Endodermal cell (in vitro differentiated cells): ENCODE data around the gene WDR20. TPM values are rescaled to one million over a fixed set of nuclear protein-coding genes. Genes with fewer than 3 reads are reported as not detected.
"Not testable (repeated sequence)": the region's sequence is repeated elsewhere in the genome, so short reads cannot be mapped to it uniquely, and the experiment has no call there.

ENCODE experiments used
- DNase-seq: peaks from one replicate; pipeline ENCODE4 v3.0.0-alpha.2; 2017
- H3K27ac ChIP-seq: 2 replicates; pipeline ENCODE4 v1.5.1; 2013; ENCODE audit warnings: mild to moderate bottlenecking, low read depth, low read length, moderate library complexity
- H3K27me3 ChIP-seq: 2 replicates; pipeline ENCODE4 v1.6.1; 2013; ENCODE audit warnings: mild to moderate bottlenecking, low read length, moderate library complexity; ENCODE audit not compliant: insufficient read depth, control insufficient read depth, poor library complexity, severe bottlenecking
- H3K36me3 ChIP-seq: 2 replicates; pipeline ENCODE4 v1.7.0; 2013; ENCODE audit warnings: mild to moderate bottlenecking, low read length, moderate library complexity; ENCODE audit not compliant: control insufficient read depth, insufficient read depth
- H3K4me1 ChIP-seq: one replicate; pipeline ENCODE4 v1.7.0; 2013; ENCODE audit warnings: low read length; ENCODE audit not compliant: control insufficient read depth, insufficient read depth
- H3K4me3 ChIP-seq: 2 replicates; pipeline ENCODE4 v1.5.1; 2013; ENCODE audit warnings: mild to moderate bottlenecking, low read length, moderate library complexity
- H3K9ac ChIP-seq: 2 replicates; pipeline ENCODE4 v1.6.1; 2013; ENCODE audit warnings: mild to moderate bottlenecking, low read length, moderate library complexity; ENCODE audit not compliant: poor library complexity, severe bottlenecking; ENCODE audit errors: extremely low read depth
- H3K9me3 ChIP-seq: 2 replicates; pipeline ENCODE4 v1.6.1; 2013; ENCODE audit warnings: mild to moderate bottlenecking, low read length, moderate library complexity; ENCODE audit not compliant: control insufficient read depth
- H3K27ac Mint-ChIP-seq: 2 replicates; pipeline ENCODE4 v1.8.0; 2020; ENCODE audit warnings: mixed read lengths
- H3K27me3 Mint-ChIP-seq: 2 replicates; pipeline ENCODE4 v1.8.0; 2021; ENCODE audit warnings: mild to moderate bottlenecking, mixed read lengths; ENCODE audit not compliant: insufficient read depth
- H3K36me3 Mint-ChIP-seq: 2 replicates; pipeline ENCODE4 v1.8.0; 2020; ENCODE audit warnings: low read depth, mixed read lengths
- H3K4me1 Mint-ChIP-seq: 2 replicates; pipeline ENCODE4 v1.8.0; 2020; ENCODE audit warnings: mixed read lengths
- H3K4me3 Mint-ChIP-seq: 2 replicates; pipeline ENCODE4 v1.8.0; 2020; ENCODE audit warnings: mild to moderate bottlenecking, moderate library complexity, mixed read lengths
- H3K9me3 Mint-ChIP-seq: 2 replicates; pipeline ENCODE4 v1.8.0; 2020; ENCODE audit warnings: mild to moderate bottlenecking, mixed read lengths
- whole genome bisulfite sequencing, 2 experiments: methylation state at CpG; one replicate each; pipeline versions ENCODE4 v1.1.5 to v1.1.7; 2013; ENCODE audit warnings: missing lambda C conversion rate in 2 of 2, mixed read lengths in 1 of 2; ENCODE audit not compliant: insufficient coverage in 1 of 2, insufficient read length in 1 of 2; 5-methylcytosine and 5-hydroxymethylcytosine counted together
- total RNA-seq, 2 donors: library from RNA; stranded (reverse); fragmentation: NEBNext Ultra II Directional in 1 of 2; extraction: Animal tissue kit (Norgen Biotek cat#: 25700) in 1 of 2; gene quantifications; 2 replicates in 1 of 2; 3 replicates in 1 of 2; pipeline ENCODE4 v1.2.1, GENCODE V29; 2021
- TF ChIP-seq, protein P1 (sequence below): fragments of 200-600 bp; sonication (generic); conservative IDR thresholded peaks from 2 replicates; pipeline ENCODE4 v1.5.0; 2021; ENCODE audit warnings: antibody characterized with exemption, mild to moderate bottlenecking

WDR20 gene
- total RNA-seq, 2 donors from 2014 or later, result 33.8 to 37.6 TPM

DNA sequence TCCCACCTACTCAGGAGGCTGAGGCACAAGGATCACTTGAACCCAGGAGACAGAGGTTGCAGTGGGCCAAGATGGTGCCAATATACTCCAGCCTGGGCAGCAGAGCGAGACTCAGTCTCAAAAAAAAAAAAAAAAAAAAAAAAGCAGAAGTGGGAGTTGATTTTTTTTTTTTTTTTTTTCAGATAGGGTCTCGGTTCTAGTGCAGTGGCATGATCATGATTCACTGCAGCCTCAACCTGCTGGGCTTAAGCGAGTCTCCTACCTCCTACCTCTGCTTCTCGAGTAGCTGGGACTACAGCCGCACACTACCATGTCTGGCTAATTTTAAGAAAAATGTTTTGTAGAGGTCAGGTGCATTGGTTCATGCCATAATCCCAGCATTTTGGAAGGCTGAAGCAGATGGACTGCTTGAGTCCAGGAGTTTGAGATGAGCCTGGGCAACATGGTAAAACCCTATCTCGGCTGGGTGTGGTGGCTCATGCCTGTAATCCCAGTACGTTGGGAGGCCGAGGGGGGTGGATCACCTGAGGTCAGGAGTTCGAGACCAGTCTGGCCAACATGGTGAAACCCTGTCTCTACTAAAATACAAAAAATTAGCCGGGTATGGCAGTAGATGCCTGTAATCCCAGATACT is 36.5 kb upstream of the WDR20 start:
- Histone ChIP-seq H3K4me1 (no peaks in the 10 kb centered on the region), H3K9ac (no peak overlapping the region), H3K27me3 (no peaks in the 10 kb centered on the region), H3K27ac (no peak overlapping the region), H3K36me3 (no peaks in the 10 kb centered on the region), H3K9me3 (peaks cover 5% of the 10 kb centered on the region), H3K4me3 (no peak overlapping the region)
- H3K36me3 Mint-ChIP-seq, result no peaks in the 10 kb centered on the region
- peaks cover 2% of the 10 kb centered on the region for H3K27me3 Mint-ChIP-seq
- H3K4me3 Mint-ChIP-seq, result no peak overlapping the region
- TF ChIP-seq, protein P1, sequence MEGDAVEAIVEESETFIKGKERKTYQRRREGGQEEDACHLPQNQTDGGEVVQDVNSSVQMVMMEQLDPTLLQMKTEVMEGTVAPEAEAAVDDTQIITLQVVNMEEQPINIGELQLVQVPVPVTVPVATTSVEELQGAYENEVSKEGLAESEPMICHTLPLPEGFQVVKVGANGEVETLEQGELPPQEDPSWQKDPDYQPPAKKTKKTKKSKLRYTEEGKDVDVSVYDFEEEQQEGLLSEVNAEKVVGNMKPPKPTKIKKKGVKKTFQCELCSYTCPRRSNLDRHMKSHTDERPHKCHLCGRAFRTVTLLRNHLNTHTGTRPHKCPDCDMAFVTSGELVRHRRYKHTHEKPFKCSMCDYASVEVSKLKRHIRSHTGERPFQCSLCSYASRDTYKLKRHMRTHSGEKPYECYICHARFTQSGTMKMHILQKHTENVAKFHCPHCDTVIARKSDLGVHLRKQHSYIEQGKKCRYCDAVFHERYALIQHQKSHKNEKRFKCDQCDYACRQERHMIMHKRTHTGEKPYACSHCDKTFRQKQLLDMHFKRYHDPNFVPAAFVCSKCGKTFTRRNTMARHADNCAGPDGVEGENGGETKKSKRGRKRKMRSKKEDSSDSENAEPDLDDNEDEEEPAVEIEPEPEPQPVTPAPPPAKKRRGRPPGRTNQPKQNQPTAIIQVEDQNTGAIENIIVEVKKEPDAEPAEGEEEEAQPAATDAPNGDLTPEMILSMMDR, result no peak
- no peak for DNase-seq
- H3K9me3 Mint-ChIP-seq, result no peaks in the 10 kb centered on the region
- H3K27ac Mint-ChIP-seq, result no peak overlapping the region
- peaks cover 3% of the 10 kb centered on the region for H3K4me1 Mint-ChIP-seq
- WGBS, 2 experiments, result 90 to 91% methylated on average over 5 to 9 of the region's 10 CpGs

DNA sequence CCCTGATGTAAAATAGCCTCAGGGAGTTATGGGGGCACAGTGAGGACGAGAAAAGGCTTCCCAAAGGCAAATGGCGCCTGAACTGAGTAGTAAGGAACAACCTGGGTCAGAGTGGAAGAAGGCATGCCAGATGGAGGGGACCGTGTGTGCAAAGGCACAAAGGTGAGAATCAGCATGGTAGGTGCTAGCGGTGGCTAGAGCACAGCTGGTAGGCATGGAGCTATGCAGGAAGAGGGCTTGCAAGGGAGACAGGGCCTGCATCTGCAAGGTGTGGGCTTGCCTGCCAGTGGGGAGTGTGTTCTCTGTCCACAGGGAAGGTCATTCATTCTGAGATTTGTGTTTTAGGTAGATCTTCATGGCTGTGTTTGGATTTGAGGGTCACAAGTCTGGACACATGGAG is 34.3 kb upstream of the WDR20 start:
- no peak for DNase-seq
- H3K4me1 Mint-ChIP-seq, result no peaks in the 10 kb centered on the region
- Histone ChIP-seq H3K4me1 (no peaks in the 10 kb centered on the region), H3K4me3 (no peak overlapping the region), H3K27ac (no peak overlapping the region), H3K27me3 (no peaks in the 10 kb centered on the region), H3K36me3 (no peaks in the 10 kb centered on the region), H3K9me3 (peaks cover 26% of the 10 kb centered on the region), H3K9ac (no peak overlapping the region)
- WGBS, 2 experiments, result 89 to 93% methylated on average over 4 of the region's 4 CpGs
- peaks cover 2% of the 10 kb centered on the region for H3K27me3 Mint-ChIP-seq
- H3K36me3 Mint-ChIP-seq, result peaks cover 9% of the 10 kb centered on the region
- TF ChIP-seq, protein P1, result no peak
- H3K4me3 Mint-ChIP-seq, result no peak overlapping the region
- H3K27ac Mint-ChIP-seq, result no peak overlapping the region
- H3K9me3 Mint-ChIP-seq, result peaks cover 18% of the 10 kb centered on the region

DNA sequence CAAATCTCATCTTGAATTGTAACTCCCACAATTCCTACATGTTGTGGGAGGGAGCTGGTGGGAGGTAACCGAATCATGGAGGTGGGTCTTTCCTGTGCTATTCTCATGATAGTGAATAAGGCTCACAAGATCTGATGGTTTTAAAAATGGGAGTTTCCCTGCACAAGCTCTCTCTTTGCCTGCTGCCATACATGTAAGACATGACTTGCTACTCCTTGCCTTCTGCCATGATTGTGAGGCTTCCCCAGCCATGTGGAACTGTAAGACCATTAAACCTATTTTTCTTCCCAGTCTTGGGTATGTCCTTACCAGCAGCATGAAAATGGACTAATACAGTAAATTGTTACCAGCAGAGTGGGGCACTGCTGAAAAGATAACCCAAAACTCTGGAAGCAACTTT is 30.4 kb upstream of the WDR20 start:
- not testable (repeated sequence) for H3K27me3 ChIP-seq, H3K4me1 ChIP-seq, H3K27ac Mint-ChIP-seq, H3K4me1 Mint-ChIP-seq, H3K27ac ChIP-seq, H3K9ac ChIP-seq, H3K36me3 ChIP-seq, H3K27me3 Mint-ChIP-seq, DNase-seq, H3K4me3 Mint-ChIP-seq, H3K4me3 ChIP-seq
- peaks cover 52% of the 10 kb centered on the region for H3K9me3 ChIP-seq
- Mint-ChIP-seq H3K9me3 (peaks cover 41% of the 10 kb centered on the region), H3K36me3 (peaks cover 20% of the 10 kb centered on the region)
- WGBS, 2 experiments, result 87% methylated on average over 1 of the region's 1 CpG; no CpG with 5 or more reads in 1 of the 2 experiments

DNA sequence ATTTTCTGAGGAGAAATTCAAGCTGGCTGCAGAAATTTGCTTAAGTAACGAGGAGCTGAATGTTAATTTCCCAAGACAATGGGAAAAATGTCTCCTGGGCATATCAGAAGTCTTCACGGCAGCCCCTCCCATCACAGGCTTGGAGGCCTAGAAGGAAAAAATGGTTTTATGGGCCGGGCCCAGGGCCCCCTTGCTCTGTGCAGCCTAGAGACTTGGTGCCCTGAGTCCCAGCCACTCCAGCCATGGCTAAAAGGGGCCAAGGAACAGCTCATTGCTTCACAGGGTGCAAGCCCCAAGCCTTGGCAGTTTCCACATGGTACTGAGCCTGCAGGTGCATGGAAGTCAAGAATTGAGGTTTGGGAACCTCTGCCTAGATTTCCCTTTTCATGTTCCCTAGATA is 28.6 kb upstream of the WDR20 start:
- peak overlapping the region; percentile 23 for H3K4me3 ChIP-seq
- H3K27ac ChIP-seq, result no peak overlapping the region
- H3K36me3 Mint-ChIP-seq, result peaks cover 24% of the 10 kb centered on the region
- H3K4me3 Mint-ChIP-seq, result no peak overlapping the region
- peaks cover 42% of the 10 kb centered on the region for H3K9me3 Mint-ChIP-seq
- H3K27me3 Mint-ChIP-seq, result peaks cover 2% of the 10 kb centered on the region
- H3K9me3 ChIP-seq, result peaks cover 52% of the 10 kb centered on the region
- TF ChIP-seq, protein P1, result no peak
- H3K4me1 Mint-ChIP-seq, result no peaks in the 10 kb centered on the region
- no peak overlapping the region for H3K9ac ChIP-seq
- H3K27ac Mint-ChIP-seq, result no peak overlapping the region
- H3K36me3 ChIP-seq, result no peaks in the 10 kb centered on the region
- 96 to 98% methylated on average over 3 of the region's 3 CpGs for WGBS, 2 experiments
- no peaks in the 10 kb centered on the region for H3K27me3 ChIP-seq
- H3K4me1 ChIP-seq, result no peaks in the 10 kb centered on the region
- no peak for DNase-seq
